ENCODE data around the gene INSRR. TPM values are rescaled to one million over a fixed set of nuclear protein-coding genes. Genes with fewer than 3 reads are reported as not detected.

The INSRR gene
- total RNA-seq, 1 donor from 2014 or later = not detected

DNA sequence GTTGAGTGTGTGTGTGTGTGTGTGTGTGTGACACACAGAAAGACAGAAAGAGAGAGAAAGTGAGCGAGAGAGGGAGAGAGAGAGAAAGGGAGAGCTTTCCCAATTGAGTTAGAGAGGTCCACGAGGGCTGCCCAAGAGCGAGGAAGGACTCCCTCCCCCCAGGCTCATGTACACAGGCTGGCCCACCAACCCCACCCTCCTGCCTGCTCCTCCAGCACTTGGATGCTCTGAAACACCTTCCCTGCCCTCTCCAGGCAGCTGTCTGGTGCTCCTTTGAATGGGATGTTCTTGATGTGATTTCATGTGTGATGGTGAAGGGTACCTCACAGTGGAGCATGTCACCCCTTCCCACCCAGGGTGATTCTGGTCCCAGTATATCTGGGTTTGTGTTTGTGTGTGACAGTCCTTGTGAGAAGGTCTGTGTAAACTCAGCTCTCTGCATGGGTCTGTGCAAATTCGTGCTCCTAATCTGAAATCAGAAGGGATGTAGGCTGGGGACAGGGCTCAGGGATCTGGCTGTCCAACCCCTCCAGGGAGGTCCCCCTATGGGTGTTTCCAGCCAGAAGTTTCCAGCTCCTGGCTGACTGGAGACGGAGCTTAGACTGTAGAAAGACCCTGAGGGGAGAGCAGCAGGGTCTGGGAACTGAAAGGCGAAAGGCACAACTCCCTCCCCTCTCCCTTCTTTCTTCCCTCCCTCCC lies 27.8 kb upstream of the INSRR start:
- no peak for DNase-seq (ENCODE audit: low read depth)
- TF ChIP-seq, protein P1, sequence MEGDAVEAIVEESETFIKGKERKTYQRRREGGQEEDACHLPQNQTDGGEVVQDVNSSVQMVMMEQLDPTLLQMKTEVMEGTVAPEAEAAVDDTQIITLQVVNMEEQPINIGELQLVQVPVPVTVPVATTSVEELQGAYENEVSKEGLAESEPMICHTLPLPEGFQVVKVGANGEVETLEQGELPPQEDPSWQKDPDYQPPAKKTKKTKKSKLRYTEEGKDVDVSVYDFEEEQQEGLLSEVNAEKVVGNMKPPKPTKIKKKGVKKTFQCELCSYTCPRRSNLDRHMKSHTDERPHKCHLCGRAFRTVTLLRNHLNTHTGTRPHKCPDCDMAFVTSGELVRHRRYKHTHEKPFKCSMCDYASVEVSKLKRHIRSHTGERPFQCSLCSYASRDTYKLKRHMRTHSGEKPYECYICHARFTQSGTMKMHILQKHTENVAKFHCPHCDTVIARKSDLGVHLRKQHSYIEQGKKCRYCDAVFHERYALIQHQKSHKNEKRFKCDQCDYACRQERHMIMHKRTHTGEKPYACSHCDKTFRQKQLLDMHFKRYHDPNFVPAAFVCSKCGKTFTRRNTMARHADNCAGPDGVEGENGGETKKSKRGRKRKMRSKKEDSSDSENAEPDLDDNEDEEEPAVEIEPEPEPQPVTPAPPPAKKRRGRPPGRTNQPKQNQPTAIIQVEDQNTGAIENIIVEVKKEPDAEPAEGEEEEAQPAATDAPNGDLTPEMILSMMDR (conservative IDR thresholded peaks at IDR 0.05; ENCODE audit: low read depth, low read length) = no peak
- no peak overlapping the region for H3K4me3 ChIP-seq (ENCODE audit: low read depth, low read length)

DNA sequence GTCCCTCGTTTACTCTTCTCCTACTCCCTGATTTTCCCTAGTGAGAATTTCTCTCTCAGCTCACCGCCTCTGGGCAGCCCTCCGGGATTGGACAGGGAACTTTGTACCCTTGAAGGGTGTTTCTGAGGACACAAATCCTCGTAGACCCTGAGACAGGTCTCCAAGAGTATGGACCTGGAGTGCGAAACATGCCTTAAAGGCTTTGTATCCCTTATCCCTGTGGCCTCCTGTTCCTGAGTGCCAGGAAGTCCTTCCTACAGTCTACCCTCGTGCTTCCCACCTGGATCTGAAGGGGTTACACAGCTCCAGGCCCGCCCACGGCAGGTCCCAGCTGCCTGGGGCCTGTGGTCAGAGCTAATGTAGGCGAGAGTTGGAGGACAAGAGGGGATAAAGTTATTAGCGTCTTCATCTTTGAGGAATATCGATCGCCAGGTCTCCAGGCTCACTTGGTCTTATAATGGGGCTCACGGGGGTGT lies 27.0 kb upstream of the INSRR start:
- no peak for DNase-seq (ENCODE audit: low read depth)
- TF ChIP-seq, protein P1 (conservative IDR thresholded peaks at IDR 0.05; ENCODE audit: low read depth, low read length) = no peak
- no peak overlapping the region for H3K4me3 ChIP-seq (ENCODE audit: low read depth, low read length)

DNA sequence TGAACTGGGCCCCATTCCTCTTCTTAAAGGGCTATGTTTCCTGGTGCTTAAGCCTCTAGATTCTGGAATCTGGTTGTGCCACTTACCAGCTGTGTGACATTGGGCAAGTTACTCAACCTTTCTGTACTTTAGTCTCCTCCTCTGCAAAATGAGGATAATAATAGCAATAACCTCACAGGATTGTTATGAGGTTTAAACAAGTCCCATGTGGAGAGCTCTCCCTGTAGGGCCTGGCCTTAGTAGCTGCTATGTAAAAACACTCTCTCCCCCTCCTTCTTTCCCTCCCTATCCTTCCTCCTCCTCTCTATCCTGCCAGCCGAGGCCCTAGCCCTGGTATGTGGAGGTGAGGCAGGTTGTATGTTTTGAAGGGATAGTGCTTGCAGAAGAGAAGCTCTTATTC lies 26.4 kb upstream of the INSRR start:
- DNase-seq (ENCODE audit: low read depth) = no peak
- TF ChIP-seq, protein P1 (conservative IDR thresholded peaks at IDR 0.05; ENCODE audit: low read depth, low read length) = no peak
- H3K4me3 ChIP-seq (ENCODE audit: low read depth, low read length) = no peak overlapping the region

DNA sequence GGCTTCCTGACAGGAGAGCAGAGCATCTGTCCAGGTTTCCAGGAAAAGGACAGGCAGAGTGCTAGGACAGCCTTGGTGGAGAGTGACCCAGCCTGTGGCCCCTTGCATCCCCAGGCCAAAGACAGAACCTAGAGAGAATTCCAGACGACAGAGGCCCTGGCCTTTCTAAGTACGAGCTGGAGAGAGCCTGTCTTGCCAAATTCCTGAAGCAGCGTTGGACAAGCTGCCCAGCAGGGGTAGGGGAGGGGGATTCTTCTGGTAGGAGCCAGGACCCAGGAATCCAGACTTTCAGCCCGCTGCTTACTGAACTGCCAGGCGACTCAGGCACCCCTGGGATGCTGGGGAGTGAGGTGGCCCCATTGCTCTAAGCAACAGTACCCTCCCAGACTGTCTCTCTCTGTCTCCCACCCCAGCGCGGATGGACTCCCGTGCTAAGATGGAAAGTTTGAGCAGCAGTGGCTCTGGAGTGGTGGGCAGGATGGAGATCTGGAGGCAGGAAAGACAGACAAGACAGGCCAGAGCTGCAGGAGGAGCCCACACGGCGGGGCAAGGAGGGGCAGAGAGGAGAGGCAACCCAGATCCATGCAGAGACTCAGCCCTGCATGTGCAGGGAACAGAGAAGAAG lies 25.8 kb upstream of the INSRR start:
- DNase-seq (ENCODE audit: low read depth) = no peak
- TF ChIP-seq, protein P1 (conservative IDR thresholded peaks at IDR 0.05; ENCODE audit: low read depth, low read length) = no peak
- H3K4me3 ChIP-seq (ENCODE audit: low read depth, low read length) = no peak overlapping the region

DNA sequence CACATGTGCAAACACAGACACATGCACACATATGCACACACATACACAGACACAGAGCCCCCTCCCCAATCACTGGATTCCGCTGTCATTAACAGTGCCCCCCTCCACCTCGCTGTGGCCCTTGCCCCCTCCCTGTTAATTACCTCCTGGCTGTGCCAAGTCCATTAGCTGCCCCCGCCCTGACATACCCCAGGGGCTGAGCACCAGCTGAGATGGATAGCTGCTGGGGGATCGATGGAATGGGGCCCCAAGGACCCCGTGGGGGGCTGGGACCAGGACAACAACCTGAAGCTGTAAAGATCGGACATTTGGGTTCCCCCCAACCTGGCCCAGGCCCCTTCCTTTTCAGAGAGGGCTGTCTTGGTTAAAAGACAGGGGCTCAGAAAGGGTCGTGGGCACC lies 25.0 kb upstream of the INSRR start:
- no peak for DNase-seq (ENCODE audit: low read depth)
- TF ChIP-seq, protein P1 (conservative IDR thresholded peaks at IDR 0.05; ENCODE audit: low read depth, low read length) = no peak
- H3K4me3 ChIP-seq (ENCODE audit: low read depth, low read length) = no peak overlapping the region

DNA sequence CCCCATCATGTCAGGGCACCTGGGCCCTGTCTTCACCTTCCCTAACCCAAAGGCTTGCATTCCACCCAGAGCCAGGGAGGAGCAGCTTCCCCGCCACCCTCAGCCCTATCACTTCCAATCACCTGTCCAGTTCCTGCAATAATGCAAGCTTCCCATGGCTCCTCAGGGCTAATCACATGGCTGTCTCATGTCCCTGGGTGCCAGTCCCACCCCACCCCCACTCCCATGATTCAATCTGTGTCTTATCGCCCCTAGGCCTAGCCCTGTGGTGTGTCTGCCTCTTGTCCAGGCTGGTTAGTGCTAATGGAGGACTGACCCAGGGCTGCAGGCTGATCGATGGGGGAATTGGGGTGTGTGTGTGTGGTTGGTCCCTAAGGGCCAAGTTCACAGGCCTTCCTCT lies 23.6 kb upstream of the INSRR start:
- no peak overlapping the region for H3K4me3 ChIP-seq (ENCODE audit: low read depth, low read length)
- TF ChIP-seq, protein P1 (conservative IDR thresholded peaks at IDR 0.05; ENCODE audit: low read depth, low read length) = no peak
- no peak for DNase-seq (ENCODE audit: low read depth)

DNA sequence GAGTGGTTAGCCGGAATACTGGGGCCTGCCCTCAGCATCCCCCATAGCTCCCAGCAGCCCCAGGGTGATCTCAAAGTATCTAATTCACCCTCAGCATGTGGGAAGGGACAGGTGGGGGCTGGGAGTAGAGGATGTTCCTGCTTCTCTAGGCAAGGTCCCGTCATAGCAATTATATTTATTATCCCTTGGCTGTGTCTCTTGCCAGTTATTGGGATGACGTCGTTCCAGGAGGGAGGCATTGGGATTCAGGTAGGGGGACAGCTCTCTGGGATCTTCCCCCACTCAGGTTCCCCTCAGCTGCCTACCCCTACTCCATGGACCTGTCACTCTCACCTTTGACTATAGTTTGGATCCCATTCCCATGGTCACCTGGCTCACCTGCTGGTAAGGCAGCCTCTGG lies 22.7 kb upstream of the INSRR start:
- no peak overlapping the region for H3K4me3 ChIP-seq (ENCODE audit: low read depth, low read length)
- no peak for DNase-seq (ENCODE audit: low read depth)
- TF ChIP-seq, protein P1 (conservative IDR thresholded peaks at IDR 0.05; ENCODE audit: low read depth, low read length) = no peak

Measured in epithelial cell of proximal tubule (primary cell).